Suprapubic skin (tissue), 4 donors: ENCODE results near the gene BCAN.

ENCODE experiments used
- CTCF ChIP-seq, 2 donors: fragments of 200-600 bp in 1 of 2; fragments of 450-650 bp in 1 of 2; sonication (generic) in 1 of 2; IDR thresholded peaks; one replicate each; pipeline ENCODE4 v1.5.1; 2016 to 2019; ENCODE audit warnings: antibody characterized with exemption in 2 of 2, mild to moderate bottlenecking in 1 of 2, moderate library complexity in 1 of 2
- EP300 ChIP-seq: sonication (generic); formaldehyde crosslinking; IDR thresholded peaks from one replicate; pipeline ENCODE4 v1.6.1; 2017; ENCODE audit warnings: antibody characterized with exemption
- POLR2A ChIP-seq, 2 donors: fragments of 450-650 bp; IDR thresholded peaks; one replicate each; pipeline ENCODE4 v1.6.1; 2017; ENCODE audit warnings: antibody characterized with exemption in 2 of 2, mild to moderate bottlenecking in 2 of 2, moderate library complexity in 2 of 2
- POLR2AphosphoS5 ChIP-seq, 3 donors: sonication (generic); formaldehyde crosslinking; IDR thresholded peaks; one replicate each; pipeline ENCODE4 v1.6.1; 2017; ENCODE audit warnings: antibody characterized with exemption in 3 of 3

- no peak for TF ChIP-seq POLR2A (IDR thresholded peaks at IDR 0.05)
- TF ChIP-seq CTCF (IDR thresholded peaks at IDR 0.05): no peak
- no peak for TF ChIP-seq EP300
- TF ChIP-seq POLR2AphosphoS5 (IDR thresholded peaks at IDR 0.05): no peak
These were observed 52.7 kb downstream of the BCAN start for GRCh38 chr1:156694690-156694962.
